SW480 (cell line): Measurements from ENCODE around the gene MYZAP.

ENCODE experiments used
- DNase-seq: peaks from one replicate; pipeline ENCODE4 v3.0.0-alpha.2; 2016; ENCODE audit warnings: low spot score

Gene MYZAP

DNA sequence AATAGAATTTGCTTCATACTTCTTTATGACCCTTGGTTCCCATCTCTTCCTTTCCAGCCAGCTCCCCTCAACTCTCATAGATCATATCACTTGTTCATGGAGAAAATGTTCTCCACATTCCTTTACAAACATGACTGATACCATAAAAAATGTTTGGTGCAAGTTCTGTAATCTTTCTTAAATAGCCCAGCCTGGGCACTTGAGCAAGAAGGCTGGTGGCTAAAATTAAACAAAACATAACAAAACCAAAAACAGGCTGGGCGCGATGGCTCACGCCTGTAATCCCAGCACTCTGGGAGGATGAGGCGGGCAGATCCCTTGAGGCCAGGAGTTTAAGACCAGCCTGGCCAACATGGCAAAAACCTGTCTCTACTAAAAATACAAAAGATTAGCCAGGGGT, 105.9 kb downstream of the MYZAP start:
- no peak for DNase-seq

DNA sequence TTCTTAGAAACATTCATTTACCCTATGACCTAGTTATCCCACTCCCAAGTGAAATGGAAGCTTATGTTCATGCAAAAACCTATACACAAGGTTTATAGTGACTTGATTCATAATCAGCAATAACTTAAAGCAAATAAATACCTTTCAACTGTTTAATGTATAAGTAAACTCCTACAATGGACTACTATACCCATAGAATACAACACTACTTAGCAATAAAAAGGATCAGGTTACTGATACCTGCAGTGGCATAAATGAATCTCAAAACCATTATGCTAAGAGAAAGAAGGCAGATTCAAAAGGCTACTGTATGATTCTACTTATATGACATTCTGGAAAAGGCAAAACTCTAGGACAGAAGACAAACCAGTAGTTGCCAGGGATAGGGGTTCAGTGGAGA, 106.5 kb downstream of the MYZAP start:
- DNase-seq = no peak

- no peak for DNase-seq
These were observed 107.3 kb downstream of the MYZAP start for GRCh38 chr15:57698991-57699390.

- DNase-seq = peak; percentile 30
These were observed 111.7 kb downstream of the MYZAP start for GRCh38 chr15:57703387-57703786.

DNA sequence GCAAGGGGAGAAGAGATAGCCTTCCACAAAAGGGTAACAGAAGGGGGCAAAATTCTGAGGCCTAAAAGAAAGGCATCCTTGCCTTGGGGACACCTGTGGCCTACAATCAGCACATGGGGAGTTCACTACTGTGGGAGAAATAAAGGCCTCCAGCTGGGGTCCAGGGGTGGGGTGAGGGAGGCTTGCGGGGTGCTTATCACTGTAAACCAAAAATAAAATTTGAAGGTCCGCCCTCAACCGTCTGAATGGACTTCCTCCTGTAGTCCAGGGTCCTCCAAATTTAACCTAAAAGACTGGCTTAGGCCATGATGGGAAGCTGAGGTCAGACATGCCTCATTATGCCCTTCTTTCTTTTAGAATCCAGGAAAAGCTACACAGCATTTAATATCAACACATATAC, 112.7 kb downstream of the MYZAP start:
- DNase-seq = no peak

DNA sequence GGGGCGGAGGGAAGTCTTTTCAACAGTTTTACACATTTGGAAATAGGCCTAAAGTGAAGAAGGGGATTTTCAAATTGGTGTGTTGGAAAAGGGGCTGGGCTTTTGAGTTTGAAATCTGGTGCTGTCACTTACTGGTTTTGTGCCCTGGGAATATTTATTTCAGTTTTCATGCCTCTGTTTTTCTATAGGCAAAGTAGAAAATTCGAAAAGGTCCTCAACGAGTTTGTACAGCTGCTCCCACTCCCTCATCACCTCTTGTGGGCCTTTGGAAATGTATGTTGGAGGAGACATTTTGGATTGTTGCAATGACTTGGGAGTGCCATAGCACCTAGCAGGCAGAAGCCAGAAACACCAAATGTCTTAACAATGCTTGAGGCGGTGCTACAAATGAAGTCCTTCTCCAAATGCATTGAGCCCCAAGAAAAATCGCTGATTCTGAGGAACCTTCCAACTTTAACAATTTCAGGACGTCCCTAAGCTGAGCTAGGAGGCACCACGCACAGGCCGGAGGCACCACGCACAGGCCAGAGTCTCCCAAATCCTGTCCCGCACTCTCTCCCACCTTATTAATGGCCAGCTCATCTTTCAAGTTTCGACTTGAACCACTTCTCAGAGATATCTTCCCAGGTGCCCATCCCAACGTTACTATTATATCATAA, 114.2 kb downstream of the MYZAP start:
- DNase-seq = no peak

DNA sequence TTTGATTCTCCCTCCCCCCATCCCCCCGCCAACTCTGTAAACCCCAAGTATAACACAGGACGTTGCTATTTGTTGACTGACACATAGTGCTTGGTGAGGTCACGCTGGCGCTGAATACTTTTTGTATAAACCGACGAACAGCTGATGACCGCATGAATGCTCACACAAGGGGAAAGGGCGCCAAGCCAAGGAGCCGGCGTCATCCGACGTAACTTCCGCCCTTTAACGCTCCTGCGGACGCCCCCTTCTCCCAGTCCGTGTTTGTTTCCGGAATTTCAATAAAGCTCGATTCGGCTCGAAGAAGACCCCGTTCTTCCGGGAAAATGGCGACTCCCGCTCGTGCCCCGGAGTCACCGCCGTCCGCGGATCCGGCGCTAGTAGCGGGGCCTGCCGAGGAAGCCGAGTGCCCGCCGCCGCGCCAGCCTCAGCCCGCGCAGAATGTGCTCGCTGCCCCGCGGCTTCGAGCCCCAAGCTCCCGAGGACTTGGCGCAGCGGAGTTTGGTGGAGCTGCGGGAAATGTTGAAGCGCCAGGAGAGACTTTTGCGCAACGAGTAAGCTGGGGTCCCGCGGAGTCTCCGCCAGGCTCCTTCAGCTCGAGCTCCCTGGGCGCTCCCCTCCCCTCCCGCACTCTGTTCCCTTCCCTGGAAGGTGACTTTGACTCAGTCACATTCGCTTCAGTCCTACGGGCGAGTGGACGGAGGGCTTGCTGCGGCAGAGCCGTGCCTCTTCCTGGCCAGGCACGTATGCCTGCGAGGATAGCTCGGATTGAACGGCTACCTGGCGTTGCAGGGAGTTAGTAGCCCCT, 114.9 kb downstream of the MYZAP start, which contains the start of gene POLR2M:
Gene POLR2M (plus strand): TSS at position 310 of the 805 bp plus-strand sequence. CDS start 129 bp downstream, at position 439.
- DNase-seq = peak; percentile 91

DNA sequence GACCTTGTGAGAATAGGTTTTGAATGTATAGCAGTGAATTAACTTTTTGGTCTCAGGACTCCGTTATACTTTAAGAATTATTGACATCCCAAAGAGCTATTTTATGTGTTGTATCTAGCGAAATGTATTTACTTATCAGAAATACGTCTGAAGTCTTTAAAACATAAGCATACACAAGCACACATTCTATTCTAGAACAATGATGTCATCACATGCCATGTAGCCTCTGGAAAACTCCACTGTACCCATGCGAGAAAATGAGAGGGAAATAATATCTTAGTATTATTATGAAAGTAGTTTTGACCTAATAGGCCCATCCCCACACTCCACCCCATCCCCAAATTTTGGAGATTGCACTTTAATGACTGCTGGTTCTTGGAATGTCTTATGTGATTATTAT, 116.3 kb downstream of the MYZAP start:
- no peak for DNase-seq

- no peak for DNase-seq
These were observed 126.6 kb downstream of the MYZAP start for GRCh38 chr15:57718309-57718708.

GRCh38 chr15:57720867-57721266, 129.2 kb downstream of the MYZAP start:
- no peak for DNase-seq

DNA sequence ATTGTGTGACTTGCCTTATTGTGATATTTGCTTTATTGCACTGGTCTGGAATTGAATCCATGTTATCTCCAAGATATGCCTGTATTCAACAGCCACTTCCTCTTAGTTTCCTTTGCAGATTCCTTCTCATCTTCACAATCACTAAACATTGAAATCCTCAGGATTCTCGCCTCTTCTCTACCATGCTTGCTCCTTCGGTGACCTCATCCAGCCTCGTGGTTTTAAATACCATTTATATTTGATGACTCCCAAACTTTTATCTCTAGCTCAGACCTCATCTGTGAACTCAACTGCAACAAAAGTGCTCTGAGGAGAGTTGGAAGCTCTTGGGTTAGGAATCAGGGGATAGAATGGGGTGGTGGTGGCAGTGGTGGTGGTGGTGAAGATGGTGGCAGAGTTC, 134.7 kb downstream of the MYZAP start:
- no peak for DNase-seq

- no peak for DNase-seq
These were observed 135.3 kb downstream of the MYZAP start for GRCh38 chr15:57727031-57727430.

DNA sequence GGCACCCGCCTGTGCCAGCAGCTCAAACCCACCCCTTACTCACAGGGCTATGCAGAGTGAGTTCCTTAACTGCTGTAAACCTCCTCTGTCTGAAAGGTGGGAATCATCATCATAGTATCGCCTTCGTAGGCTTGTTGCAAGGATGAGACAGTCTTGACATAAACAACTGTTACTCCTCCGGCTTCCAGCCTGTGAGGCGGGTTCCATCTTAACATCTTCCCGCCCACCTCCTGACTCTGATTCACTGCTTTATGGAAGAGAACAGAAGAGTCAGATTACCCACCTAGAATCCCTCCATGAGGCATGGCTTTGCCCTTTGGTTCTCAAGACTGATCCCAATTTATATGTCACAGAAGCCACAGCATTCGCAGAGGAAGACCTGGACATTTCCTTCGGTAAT, 136.7 kb downstream of the MYZAP start:
- no peak for DNase-seq

DNA sequence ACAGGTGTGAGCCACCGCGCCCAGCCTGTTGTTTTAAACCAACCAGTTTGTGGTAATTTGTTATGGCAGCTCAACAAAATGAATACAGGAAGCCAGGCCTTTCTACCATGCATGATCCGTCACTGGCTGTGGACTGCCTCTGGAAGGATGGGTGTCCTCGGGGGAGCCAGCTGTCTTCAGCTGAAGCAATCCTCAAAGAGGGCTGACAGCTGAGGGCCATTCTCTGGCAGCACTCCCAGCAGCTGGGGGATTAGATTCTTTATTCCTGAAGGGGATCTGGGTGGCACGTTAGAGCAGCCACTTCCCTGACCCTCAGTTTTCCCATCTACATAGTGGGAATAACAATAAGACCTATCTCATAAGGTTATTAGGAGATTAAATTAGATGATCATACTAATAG, 139.2 kb downstream of the MYZAP start:
- DNase-seq = no peak

DNA sequence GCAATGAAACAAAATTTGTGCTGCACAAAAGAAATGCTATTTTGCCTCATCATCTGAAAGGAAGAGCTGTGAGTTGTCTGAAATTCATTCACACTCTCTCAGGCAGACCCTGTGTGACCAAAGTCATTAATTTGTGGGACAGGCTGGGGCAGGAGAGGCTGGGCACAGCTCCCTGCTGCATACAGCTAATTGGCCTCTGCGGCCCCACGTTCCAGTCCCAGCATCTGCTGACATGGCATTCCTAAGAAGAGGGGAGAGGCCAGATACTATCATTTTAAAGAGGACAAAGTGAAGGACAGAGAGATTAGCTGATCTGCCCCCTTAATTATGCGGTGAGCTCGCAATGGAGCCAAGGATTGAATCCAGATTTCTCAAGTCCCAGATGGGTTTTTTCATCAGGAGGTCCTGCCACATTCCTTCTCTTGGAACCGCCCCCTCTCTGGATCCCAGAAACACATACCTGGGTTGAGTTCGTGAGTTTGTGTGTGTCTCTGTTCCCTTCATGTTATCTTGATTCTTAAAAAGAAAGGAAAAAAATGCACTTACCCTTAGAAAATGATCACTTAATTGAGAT, 139.9 kb downstream of the MYZAP start:
- no peak for DNase-seq

GRCh38 chr15:57732526-57733331, 141.0 kb downstream of the MYZAP start:
- peak; percentile 32 for DNase-seq

- DNase-seq = no peak
These were observed 143.2 kb downstream of the MYZAP start for GRCh38 chr15:57734860-57735259.
